Right atrium auricular region (tissue), 2 donors: ENCODE data around the gene KIAA1217. TPM values are rescaled to one million over a fixed set of nuclear protein-coding genes. Genes with fewer than 3 reads are reported as not detected.

ENCODE experiments used
- DNase-seq: peaks from one replicate; pipeline ENCODE4 v3.0.0-alpha.2; 2019; ENCODE audit warnings: low spot score
- H3K27ac ChIP-seq, 2 donors: fragments of 200-600 bp; sonication (generic); 1 replicate in 1 of 2; 2 replicates in 1 of 2; pipeline ENCODE4 v1.5.1; 2016 to 2019
- H3K27me3 ChIP-seq, 2 donors: fragments of 200-600 bp; sonication (generic); one replicate each; pipeline versions ENCODE4 v1.5.1 to v1.6.0; 2017 to 2019
- H3K36me3 ChIP-seq: fragments of 200-600 bp; sonication (generic); one replicate; pipeline ENCODE4 v1.5.1; 2016
- H3K4me1 ChIP-seq, 2 donors: fragments of 200-600 bp; sonication (generic); one replicate each; pipeline versions ENCODE4 v1.5.1 to v1.6.0; 2017 to 2019
- H3K4me3 ChIP-seq, 2 donors: fragments of 200-600 bp; sonication (generic); 1 replicate in 1 of 2; 2 replicates in 1 of 2; pipeline ENCODE4 v1.5.1; 2017 to 2019; ENCODE audit warnings: mild to moderate bottlenecking in 1 of 2, moderate library complexity in 1 of 2
- H3K9me3 ChIP-seq, 2 donors: fragments of 200-600 bp; sonication (generic); one replicate each; pipeline ENCODE4 v1.5.1; 2019
- CTCF ChIP-seq, 2 donors: fragments of 200-600 bp; sonication (generic); IDR thresholded peaks; one replicate each; pipeline ENCODE4 v1.5.1; 2019; ENCODE audit warnings: antibody characterized with exemption in 2 of 2
- total RNA-seq, 2 donors: library from RNA; depleted of rRNA; stranded (reverse); fragments of >200 nt; gene quantifications; one replicate each; pipeline ENCODE4 v1.1.0, GENCODE V29; 2016

The KIAA1217 gene
- total RNA-seq, 2 donors from 2014 or later, result 24.0 to 33.3 TPM

GRCh38 chr10:24542314-24543270 lies 333.7 kb downstream of the KIAA1217 start:
- no peaks in the 10 kb centered on the region for H3K27me3 ChIP-seq
- H3K9me3 ChIP-seq, result no peaks in the 10 kb centered on the region
- no peak for DNase-seq
- H3K4me3 ChIP-seq, result no peak overlapping the region
- H3K36me3 ChIP-seq, result peaks cover 42% of the 10 kb centered on the region
- TF ChIP-seq CTCF (IDR thresholded peaks at IDR 0.05), result no peak
- no peaks in the 10 kb centered on the region for H3K4me1 ChIP-seq
- no peak overlapping the region for H3K27ac ChIP-seq

- Histone ChIP-seq H3K27ac (no peak overlapping the region), H3K4me1 (no peaks in the 10 kb centered on the region), H3K9me3 (no peaks in the 10 kb centered on the region), H3K36me3 (peaks cover 37% of the 10 kb centered on the region), H3K27me3 (no peaks in the 10 kb centered on the region), H3K4me3 (no peak overlapping the region)
- no peak for DNase-seq
- TF ChIP-seq CTCF (IDR thresholded peaks at IDR 0.05), result no peak
Observed at GRCh38 chr10:24544776-24545175, 335.8 kb downstream of the KIAA1217 start.

- Histone ChIP-seq H3K4me1 (no peaks in the 10 kb centered on the region), H3K4me3 (no peak overlapping the region), H3K36me3 (peaks cover 34% of the 10 kb centered on the region), H3K9me3 (no peaks in the 10 kb centered on the region), H3K27me3 (no peaks in the 10 kb centered on the region), H3K27ac (no peak overlapping the region)
- no peak for TF ChIP-seq CTCF (IDR thresholded peaks at IDR 0.05)
- no peak for DNase-seq
Observed at GRCh38 chr10:24545585-24545984, 336.6 kb downstream of the KIAA1217 start.

GRCh38 chr10:24550680-24551079 lies 341.7 kb downstream of the KIAA1217 start:
- Histone ChIP-seq H3K4me3 (no peak overlapping the region), H3K4me1 (no peaks in the 10 kb centered on the region), H3K27ac (no peak overlapping the region), H3K9me3 (no peaks in the 10 kb centered on the region), H3K27me3 (no peaks in the 10 kb centered on the region), H3K36me3 (peaks cover 3% of the 10 kb centered on the region)
- DNase-seq, result no peak
- TF ChIP-seq CTCF (IDR thresholded peaks at IDR 0.05), result no peak

GRCh38 chr10:24551161-24551560 lies 342.2 kb downstream of the KIAA1217 start:
- DNase-seq, result peak; percentile 7
- no peak for TF ChIP-seq CTCF (IDR thresholded peaks at IDR 0.05)
- no peaks in the 10 kb centered on the region for H3K4me1 ChIP-seq
- H3K27ac ChIP-seq, result no peak overlapping the region
- no peaks in the 10 kb centered on the region for H3K27me3 ChIP-seq
- H3K9me3 ChIP-seq, result no peaks in the 10 kb centered on the region
- no peaks in the 10 kb centered on the region for H3K36me3 ChIP-seq
- no peak overlapping the region for H3K4me3 ChIP-seq
